SW 1271 (cell line): Measurements from ENCODE around the gene C19orf67.
"Not testable (repeated sequence)": the region's sequence is repeated elsewhere in the genome, so short reads cannot be mapped to it uniquely, and the experiment has no call there.

ENCODE experiments used
- DNase-seq, 2 experiments: peaks; one replicate each; lab custom pipeline; 2025; lab: John Stamatoyannopoulos, UW

Gene C19orf67

GRCh38 chr19:14056069-14056666 is 29.4 kb downstream of the C19orf67 start:
- no peak for DNase-seq

GRCh38 chr19:14055396-14055795 is 30.2 kb downstream of the C19orf67 start:
- no peak for DNase-seq

- DNase-seq = no peak
Observed at GRCh38 chr19:14054721-14055120, 30.9 kb downstream of the C19orf67 start.

GRCh38 chr19:14054099-14054498 is 31.5 kb downstream of the C19orf67 start:
- DNase-seq = no peak

- no peak for DNase-seq
Observed at GRCh38 chr19:14053500-14053899, 32.1 kb downstream of the C19orf67 start.

GRCh38 chr19:14053032-14053431 is 32.6 kb downstream of the C19orf67 start:
- no peak for DNase-seq

- no peak for DNase-seq
Observed at GRCh38 chr19:14052470-14052869, 33.1 kb downstream of the C19orf67 start.

- DNase-seq = no peak
Observed at GRCh38 chr19:14051980-14052379, 33.6 kb downstream of the C19orf67 start.

- not testable (repeated sequence) for DNase-seq
Observed at GRCh38 chr19:14050961-14051360, 34.6 kb downstream of the C19orf67 start.

GRCh38 chr19:14050512-14050911 is 35.1 kb downstream of the C19orf67 start:
- DNase-seq = no peak

- DNase-seq = no peak
Observed at GRCh38 chr19:14048443-14049153, 37.0 kb downstream of the C19orf67 start.

GRCh38 chr19:14047866-14048265 is 37.7 kb downstream of the C19orf67 start:
- DNase-seq = not testable (repeated sequence)

- DNase-seq = peak; percentile 58 to 76
Observed at GRCh38 chr19:14042659-14043608, 42.6 kb downstream of the C19orf67 start.

- DNase-seq = no peak
Observed at GRCh38 chr19:14039181-14039580, 46.4 kb downstream of the C19orf67 start.

- DNase-seq = no peak
Observed at GRCh38 chr19:14035706-14036105, 49.9 kb downstream of the C19orf67 start.

GRCh38 chr19:14035159-14035558 is 50.4 kb downstream of the C19orf67 start:
- peak in 1 of 2 experiments; percentile 10 for DNase-seq

- no peak for DNase-seq
Observed at GRCh38 chr19:14033946-14034345, 51.6 kb downstream of the C19orf67 start.

GRCh38 chr19:14031719-14032480 is 53.7 kb downstream of the C19orf67 start, which contains the start of gene IL27RA:
IL27RA (plus strand) TSS chr19:14031762; CDS start chr19:14031873, 111 bp downstream.
- DNase-seq = peak; percentile 52 to 67
